BLaER1 treated with 17β-estradiol and CSF1 and Interleukin-3, amounts not matched to agents 10 nM and 100 nM (cell line): ENCODE data around the gene MED29.
A peak's percentile ranks its signal among the peaks of the same experiment; 100 is the strongest.

Experiments
- H3K27ac ChIP-seq, 11 experiments: shearing (Covaris generic); formaldehyde crosslinking; 2 replicates each; pipeline ENCODE4 v1.8.1; 2022
- H3K27me3 ChIP-seq, 11 experiments: shearing (Covaris generic); formaldehyde crosslinking; 2 replicates each; pipeline ENCODE4 v1.8.1; 2022
- H3K36me3 ChIP-seq, 11 experiments: shearing (Covaris generic); formaldehyde crosslinking; 2 replicates each; pipeline ENCODE4 v1.8.1; 2022
- H3K4me1 ChIP-seq, 10 experiments: shearing (Covaris generic); formaldehyde crosslinking; 2 replicates each; pipeline ENCODE4 v1.8.1; 2022
- H3K4me2 ChIP-seq, 11 experiments: shearing (Covaris generic); formaldehyde crosslinking; 2 replicates each; pipeline ENCODE4 v1.8.1; 2022
- H3K4me3 ChIP-seq, 10 experiments: shearing (Covaris generic); formaldehyde crosslinking; 2 replicates each; pipeline ENCODE4 v1.8.1; 2022
- H3K9ac ChIP-seq, 11 experiments: shearing (Covaris generic); formaldehyde crosslinking; 2 replicates each; pipeline ENCODE4 v1.8.1; 2022
- H3K9me3 ChIP-seq, 11 experiments: shearing (Covaris generic); formaldehyde crosslinking; replicated peaks in 1 of 11; 2 replicates each; pipeline ENCODE4 v1.8.1; 2022
- H4K20me1 ChIP-seq, 11 experiments: shearing (Covaris generic); formaldehyde crosslinking; 2 replicates each; pipeline ENCODE4 v1.8.1; 2022
- Cebpa-rat ChIP-seq, 11 experiments: shearing (Covaris generic); IDR thresholded peaks; 2 replicates each; pipeline ENCODE4 v1.8.1; 2022

Gene MED29, protein sequence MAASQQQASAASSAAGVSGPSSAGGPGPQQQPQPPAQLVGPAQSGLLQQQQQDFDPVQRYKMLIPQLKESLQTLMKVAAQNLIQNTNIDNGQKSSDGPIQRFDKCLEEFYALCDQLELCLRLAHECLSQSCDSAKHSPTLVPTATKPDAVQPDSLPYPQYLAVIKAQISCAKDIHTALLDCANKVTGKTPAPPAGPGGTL

DNA sequence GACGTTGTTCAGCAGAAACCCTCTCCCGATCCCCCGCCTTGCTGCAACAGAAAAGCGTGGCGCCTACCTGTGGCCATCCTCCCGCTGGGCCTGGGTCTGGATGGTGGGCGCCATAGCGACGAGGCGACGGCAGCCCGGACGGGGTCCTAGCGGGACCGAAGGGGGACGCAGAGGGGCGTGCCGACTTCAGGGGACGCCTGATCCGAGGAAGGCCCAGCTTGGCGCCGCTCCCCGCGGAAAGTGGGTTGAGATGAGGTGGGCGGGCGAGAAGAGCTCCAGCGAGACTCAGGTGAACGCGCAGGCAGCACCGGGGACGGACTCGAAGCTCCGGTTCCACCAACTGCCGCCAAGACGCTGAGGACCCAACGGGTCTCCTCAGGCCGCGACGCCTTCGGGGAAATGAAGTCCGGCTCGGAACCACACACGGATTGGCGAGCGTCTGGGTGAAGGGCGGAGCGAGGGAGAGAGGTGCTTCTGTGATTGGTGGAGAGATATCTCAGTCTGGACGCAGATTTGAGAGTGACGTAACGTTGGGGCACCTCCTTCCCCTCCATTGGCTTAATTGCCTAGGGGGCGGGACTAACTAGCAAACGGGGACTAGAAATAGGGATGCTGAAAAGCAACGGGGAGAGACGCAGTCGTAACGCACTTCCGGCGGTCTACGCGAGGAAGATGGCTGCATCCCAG, at the start of gene MED29, which contains the start of gene PAF1:
Gene MED29 (plus strand): TSS at position 628 of the 687 bp plus-strand sequence. CDS start 45 bp downstream, at position 673.
Gene PAF1 (minus strand): TSS at position 356 of the 687 bp plus-strand sequence. CDS start 242 bp downstream, at position 114.
- Histone ChIP-seq H3K9me3 (no peaks in the 10 kb centered on the region), H3K4me1 (peaks cover 24 to 67% (median 31%) of the 10 kb centered on the region in 10 experiments), H4K20me1 (peaks cover 0 to 26% (median 5%) of the 10 kb centered on the region in 11 experiments; a peak in 12 of 22 replicates), H3K4me3 (peak within 1 kb of the TSS; percentile 82 to 97 (median 88)), H3K27me3 (no peaks in the 10 kb centered on the region), H3K36me3 (peaks cover 56 to 76% (median 67%) of the 10 kb centered on the region in 11 experiments), H3K4me2 (peak within 1 kb of the TSS; percentile 91 to 97 (median 93)), H3K27ac (peak within 1 kb of the TSS; percentile 88 to 98 (median 96)), H3K9ac (peak within 1 kb of the TSS; percentile 92 to 99 (median 95))
- 0 out of 22 replicates have a peak, but pooled peaks of 1 of the 11 experiments have one; percentile 20 for TF ChIP-seq Cebpa-rat (IDR thresholded peaks at IDR 0.05)

DNA sequence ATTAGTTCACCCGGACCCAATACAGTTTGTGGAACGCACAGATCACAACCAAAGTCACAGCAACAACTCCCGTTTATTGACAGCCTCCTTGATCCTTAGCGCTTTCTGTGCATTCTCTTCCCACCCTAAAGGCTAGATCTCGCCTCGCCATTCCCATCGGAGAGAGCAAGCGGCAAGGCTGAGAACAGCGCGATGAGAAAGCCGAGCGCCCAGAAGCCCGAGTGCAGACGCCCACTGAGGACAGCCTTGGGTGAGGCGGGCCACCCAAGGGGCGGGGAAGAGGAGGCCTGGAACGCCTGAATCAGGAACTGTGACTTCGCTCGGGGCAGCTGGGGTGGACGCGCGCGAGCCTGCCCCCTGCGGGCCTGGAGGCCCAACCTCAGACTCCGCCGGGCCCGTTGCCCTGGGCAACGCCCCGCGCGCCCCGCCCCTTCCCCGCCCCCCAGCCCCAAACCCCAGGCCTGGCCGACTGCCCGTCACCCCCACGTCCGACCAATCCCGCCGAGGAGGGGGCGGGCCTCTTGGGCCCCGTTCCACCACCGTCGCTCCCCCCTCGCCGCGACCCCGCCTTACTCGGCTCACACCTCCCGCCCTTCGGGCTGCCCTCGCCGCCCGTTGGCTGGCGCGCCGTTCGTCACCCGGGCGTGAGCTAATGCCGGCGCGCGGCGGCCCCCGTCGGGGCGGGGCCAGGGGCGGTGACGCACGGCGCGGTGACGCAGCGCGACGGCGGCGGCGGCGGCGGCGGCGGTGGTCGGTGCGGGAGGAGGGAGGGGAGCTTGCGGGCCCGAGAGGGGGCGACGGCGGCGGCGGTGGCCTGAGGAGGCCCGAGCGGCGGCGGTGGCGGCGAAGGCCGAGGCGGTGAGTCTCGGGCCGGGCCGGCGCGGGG, 49.2 kb upstream of the MED29 start, which contains the start of gene SAMD4B:
Gene SAMD4B (plus strand): TSS at position 703 of the 886 bp plus-strand sequence. CDS start 14,473 bp downstream, outside the sequence.
- H3K27me3 ChIP-seq, result no peaks in the 10 kb centered on the region
- no peak for TF ChIP-seq Cebpa-rat (IDR thresholded peaks at IDR 0.05)
- H4K20me1 ChIP-seq, result peaks cover 22 to 45% (median 40%) of the 10 kb centered on the region in 11 experiments; a peak in 21 of 22 replicates
- peaks cover 66 to 80% (median 78%) of the 10 kb centered on the region in 10 experiments for H3K4me1 ChIP-seq
- peaks cover 0 to 4% (median 0%) of the 10 kb centered on the region in 11 experiments; a peak in 1 of 22 replicates for H3K9me3 ChIP-seq
- H3K9ac ChIP-seq, result peak within 1 kb of the TSS; percentile 94 to 100 (median 98)
- peak within 1 kb of the TSS; percentile 95 to 99 (median 98) for H3K4me2 ChIP-seq
- H3K36me3 ChIP-seq, result peaks cover 7 to 28% (median 23%) of the 10 kb centered on the region in 11 experiments; a peak in 21 of 22 replicates
- peak within 1 kb of the TSS; percentile 94 to 100 (median 98) for H3K4me3 ChIP-seq
- peak within 1 kb of the TSS; percentile 94 to 100 (median 98) for H3K27ac ChIP-seq

DNA sequence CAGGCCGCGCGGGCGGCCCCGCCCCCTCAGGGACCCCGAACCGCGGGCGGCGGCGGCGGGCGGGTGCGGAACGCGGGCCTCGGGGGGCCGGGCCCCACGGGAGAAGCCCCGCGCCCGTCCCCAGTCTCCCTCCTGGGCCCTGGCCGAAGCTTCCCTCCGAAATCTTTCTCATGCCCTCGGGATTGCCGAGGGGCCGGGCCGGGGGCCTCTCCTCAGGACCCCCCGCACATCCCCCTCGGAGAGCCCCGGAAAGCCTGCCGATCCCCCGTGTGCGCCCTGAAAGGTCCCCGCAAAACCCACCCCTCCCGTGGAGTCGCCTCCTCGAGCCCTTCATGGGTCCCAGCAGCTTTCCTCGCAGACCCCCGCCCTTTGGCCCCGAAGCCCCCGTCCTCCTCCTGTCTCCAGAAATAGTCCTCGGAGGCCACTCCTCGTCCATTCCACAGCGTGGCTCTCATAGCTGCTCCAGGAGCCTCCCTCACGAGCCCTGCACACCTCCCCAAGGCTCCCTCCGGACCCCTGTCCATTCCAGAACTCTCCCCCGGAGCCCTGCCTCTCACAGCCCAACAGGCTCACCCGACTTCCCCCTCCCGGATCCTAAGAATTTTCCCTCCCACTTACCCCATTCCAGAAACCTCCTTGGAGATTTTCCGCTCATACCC, 48.4 kb upstream of the MED29 start:
- no peak for TF ChIP-seq Cebpa-rat (IDR thresholded peaks at IDR 0.05)
- peaks cover 58 to 80% (median 78%) of the 10 kb centered on the region in 10 experiments for H3K4me1 ChIP-seq
- H3K4me2 ChIP-seq, result peak overlapping the region; percentile 91 to 98 (median 97)
- H3K9me3 ChIP-seq, result no peaks in the 10 kb centered on the region
- peak overlapping the region; percentile 94 to 100 (median 98) for H3K4me3 ChIP-seq
- H3K27ac ChIP-seq, result peak overlapping the region; percentile 92 to 98 (median 94)
- H3K27me3 ChIP-seq, result no peaks in the 10 kb centered on the region
- peaks cover 14 to 36% (median 32%) of the 10 kb centered on the region in 11 experiments for H3K36me3 ChIP-seq
- peak overlapping the region; percentile 94 to 100 (median 98) for H3K9ac ChIP-seq
- peaks cover 31 to 53% (median 48%) of the 10 kb centered on the region in 11 experiments; a peak in 21 of 22 replicates for H4K20me1 ChIP-seq

DNA sequence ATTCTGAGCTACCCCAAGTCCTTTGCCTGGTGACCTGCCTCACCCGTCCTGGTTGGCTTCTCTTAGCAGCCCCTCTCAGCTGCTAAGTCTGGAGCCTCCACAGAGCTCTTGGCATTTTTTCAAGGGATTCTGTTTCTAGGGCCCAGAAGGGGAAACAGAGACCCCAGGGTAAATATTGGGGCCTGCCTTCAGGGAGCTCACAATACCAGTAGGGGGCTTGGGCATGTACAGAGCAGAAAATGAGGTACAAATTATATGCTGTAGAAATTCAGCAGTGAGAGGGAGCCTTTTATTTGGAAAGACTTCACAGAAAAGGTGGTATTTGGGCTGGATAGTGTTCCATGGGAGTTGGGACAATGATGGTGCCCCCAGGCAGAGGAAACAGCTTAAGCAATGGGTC, 45.2 kb upstream of the MED29 start:
- TF ChIP-seq Cebpa-rat (IDR thresholded peaks at IDR 0.05), result no peak
- H3K4me1 ChIP-seq, result peaks cover 33 to 60% (median 51%) of the 10 kb centered on the region in 10 experiments
- H3K9me3 ChIP-seq, result no peaks in the 10 kb centered on the region
- peaks cover 45 to 68% (median 63%) of the 10 kb centered on the region in 11 experiments for H3K36me3 ChIP-seq
- H4K20me1 ChIP-seq, result peaks cover 59 to 85% (median 78%) of the 10 kb centered on the region in 11 experiments; a peak in 21 of 22 replicates
- H3K27me3 ChIP-seq, result no peaks in the 10 kb centered on the region
- H3K9ac ChIP-seq, result peak overlapping the region in 5 of 11 experiments; percentile 5 to 100 (median 97); a peak in 5 of 22 replicates
- no peak overlapping the region for H3K4me3 ChIP-seq
- H3K4me2 ChIP-seq, result peak overlapping the region; percentile 91 to 98 (median 97); a peak in 17 of 22 replicates
- H3K27ac ChIP-seq, result 0 out of 22 replicates have a peak overlapping the region, but pooled peaks of 1 of the 11 experiments have one; percentile 3

DNA sequence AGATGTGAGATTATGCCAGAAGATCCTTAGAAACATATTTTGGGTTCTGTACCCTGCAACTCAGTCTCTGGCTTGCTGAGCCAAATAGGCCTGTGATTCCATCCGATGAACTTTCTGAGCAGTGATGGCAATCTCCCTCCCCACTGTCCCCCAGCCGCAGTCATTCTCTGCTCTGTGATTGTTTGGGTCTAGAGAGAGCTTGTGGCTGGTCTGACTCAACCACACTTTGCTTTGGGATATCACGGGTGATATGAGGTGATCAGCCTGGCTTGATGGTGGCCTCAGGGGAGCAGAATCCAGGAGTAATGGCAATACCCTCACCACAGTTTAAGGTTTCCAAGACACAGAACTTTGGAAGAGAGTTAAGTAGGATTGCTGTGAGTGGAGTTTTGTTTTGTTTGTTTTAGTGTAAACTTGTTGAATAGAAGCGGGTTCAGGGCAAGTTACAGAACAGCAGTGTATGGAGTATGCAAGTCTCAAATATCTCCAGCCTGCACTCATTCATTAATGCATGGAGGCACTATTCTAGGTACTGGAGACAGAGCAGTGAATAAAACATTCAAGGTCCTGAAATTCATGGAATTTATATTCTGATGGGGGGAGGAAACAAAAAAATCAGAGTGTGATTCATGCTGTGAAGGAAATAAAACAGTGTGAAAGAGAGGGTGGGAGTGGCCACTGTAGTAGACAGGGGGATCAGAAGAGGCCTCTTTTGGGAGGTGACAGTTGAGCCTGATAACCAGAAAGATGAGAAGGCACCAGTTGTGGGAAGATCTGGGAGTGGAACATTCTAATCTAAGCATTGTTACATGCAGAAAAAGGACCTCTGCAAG, 43.6 kb upstream of the MED29 start:
- H3K4me1 ChIP-seq, result peaks cover 38 to 72% (median 56%) of the 10 kb centered on the region in 10 experiments
- no peaks in the 10 kb centered on the region for H3K9me3 ChIP-seq
- peak overlapping the region in 7 of 11 experiments; percentile 13 to 38 (median 23); a peak in 5 of 22 replicates for H3K9ac ChIP-seq
- H4K20me1 ChIP-seq, result peaks cover 67 to 100% (median 94%) of the 10 kb centered on the region in 11 experiments; a peak in 21 of 22 replicates
- peaks cover 61 to 84% (median 79%) of the 10 kb centered on the region in 11 experiments for H3K36me3 ChIP-seq
- no peaks in the 10 kb centered on the region for H3K27me3 ChIP-seq
- peak overlapping the region in 5 of 11 experiments; percentile 1 to 20 (median 11); a peak in 6 of 22 replicates for H3K4me2 ChIP-seq
- no peak overlapping the region for H3K4me3 ChIP-seq
- TF ChIP-seq Cebpa-rat (IDR thresholded peaks at IDR 0.05), result no peak
- no peak overlapping the region for H3K27ac ChIP-seq

DNA sequence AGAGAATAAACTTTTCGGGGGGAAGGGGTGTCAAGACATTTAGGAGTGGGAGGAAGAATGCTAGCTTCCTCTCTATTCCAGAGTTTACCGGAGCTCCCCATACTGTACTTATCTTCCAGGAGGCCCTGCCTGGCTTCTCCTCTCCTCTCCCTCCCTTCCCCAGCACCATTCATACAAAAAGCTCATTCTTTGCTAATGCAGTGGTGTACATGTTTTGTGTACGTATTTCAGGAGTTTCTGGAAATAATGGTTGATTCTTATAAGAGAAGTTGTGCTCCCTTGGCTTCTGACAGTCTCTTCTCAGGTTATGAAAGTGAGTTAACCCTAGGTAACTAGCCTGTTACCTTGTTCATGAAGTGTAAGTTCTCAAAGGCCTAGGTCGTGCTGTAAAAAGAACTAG, 41.9 kb upstream of the MED29 start:
- TF ChIP-seq Cebpa-rat (IDR thresholded peaks at IDR 0.05), result no peak

DNA sequence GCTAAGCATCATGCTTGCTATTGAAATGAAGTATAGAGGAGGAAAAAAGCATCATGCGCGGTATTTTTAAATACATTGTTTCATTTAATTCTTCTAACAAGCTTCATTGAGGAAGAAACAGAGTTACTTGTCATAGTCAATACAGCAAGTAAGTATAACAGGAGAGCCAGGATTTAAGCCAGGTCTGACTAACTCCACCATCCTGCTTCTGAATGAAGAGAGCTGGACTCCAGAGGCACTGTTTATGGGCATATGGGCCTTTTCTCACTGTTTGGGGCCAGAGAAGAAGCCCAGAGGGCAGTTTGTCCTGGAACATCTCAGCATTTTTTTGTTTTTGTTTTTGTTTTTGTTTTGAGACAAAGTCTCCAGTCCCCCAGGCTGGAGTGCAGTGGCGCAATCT, 41.0 kb upstream of the MED29 start:
- Histone ChIP-seq H3K27ac (no peak overlapping the region), H3K4me2 (no peak overlapping the region), H3K4me1 (peaks cover 15 to 50% (median 33%) of the 10 kb centered on the region in 10 experiments; a peak in 19 of 20 replicates), H3K36me3 (peaks cover 85 to 99% (median 97%) of the 10 kb centered on the region in 11 experiments), H4K20me1 (peaks cover 59 to 99% (median 84%) of the 10 kb centered on the region in 11 experiments; a peak in 20 of 22 replicates), H3K27me3 (no peaks in the 10 kb centered on the region), H3K9ac (no peak overlapping the region), H3K9me3 (no peaks in the 10 kb centered on the region), H3K4me3 (no peak overlapping the region)
- no peak for TF ChIP-seq Cebpa-rat (IDR thresholded peaks at IDR 0.05)

More for the DNA sequence above, 41.9 kb upstream of the MED29 start:
- Histone ChIP-seq H3K4me3 (no peak overlapping the region), H3K27ac (no peak overlapping the region), H3K36me3 (peaks cover 77 to 99% (median 96%) of the 10 kb centered on the region in 11 experiments), H3K9me3 (no peaks in the 10 kb centered on the region), H3K9ac (peak overlapping the region in 1 of 11 experiments; percentile 17; a peak in 1 of 22 replicates), H3K27me3 (no peaks in the 10 kb centered on the region), H4K20me1 (peaks cover 67 to 99% (median 89%) of the 10 kb centered on the region in 11 experiments; a peak in 21 of 22 replicates), H3K4me2 (no peak overlapping the region), H3K4me1 (peaks cover 24 to 58% (median 41%) of the 10 kb centered on the region in 10 experiments)
